C4-2B (cell line): ENCODE results near the gene BSN.

Experiments
- H3K27ac ChIP-seq: fragments of 450-650 bp; 2 replicates; pipeline ENCODE4 v1.5.1; 2017
- CTCF ChIP-seq: fragments of 450-650 bp; conservative IDR thresholded peaks from 2 replicates; pipeline ENCODE4 v1.5.1; 2017; ENCODE audit warnings: mild to moderate bottlenecking
- ZFX ChIP-seq: fragments of 450-650 bp; IDR thresholded peaks from 2 replicates; pipeline ENCODE4 v1.6.1; 2017

The BSN gene

GRCh38 chr3:49607105-49607591 lies 52.9 kb downstream of the BSN start:
- no peak for TF ChIP-seq CTCF
- no peak for TF ChIP-seq ZFX
- no peak overlapping the region for H3K27ac ChIP-seq

- TF ChIP-seq ZFX (no peak), CTCF (no peak; the same call in 1 of the 2 replicates)
- H3K27ac ChIP-seq, result no peak overlapping the region
These were observed 53.5 kb downstream of the BSN start for GRCh38 chr3:49607796-49608195.

GRCh38 chr3:49609314-49609713 lies 55.0 kb downstream of the BSN start:
- no peak overlapping the region for H3K27ac ChIP-seq
- no peak for TF ChIP-seq CTCF
- TF ChIP-seq ZFX, result no peak

DNA sequence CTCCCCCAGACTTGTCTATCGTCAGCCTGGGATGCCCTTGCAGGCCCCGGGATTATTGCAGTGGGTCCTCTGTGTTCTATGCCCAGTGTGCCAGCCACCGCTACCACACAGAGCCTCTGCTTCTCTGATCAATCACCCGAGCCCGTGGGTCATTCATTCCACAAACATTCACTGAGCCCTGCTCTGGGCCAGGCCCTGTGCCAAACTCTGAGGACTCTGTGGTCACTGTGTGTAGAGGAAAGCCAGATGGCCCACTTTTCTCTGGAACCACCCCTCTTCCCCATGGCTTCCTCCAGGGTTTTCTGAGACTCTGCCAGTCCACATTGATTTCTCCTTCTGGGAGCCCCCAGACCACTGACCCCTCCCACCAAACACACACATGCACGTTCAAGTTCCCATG lies 55.5 kb downstream of the BSN start:
- TF ChIP-seq CTCF (no peak), ZFX (no peak)
- no peak overlapping the region for H3K27ac ChIP-seq

GRCh38 chr3:49610666-49611280 lies 56.5 kb downstream of the BSN start:
- H3K27ac ChIP-seq, result no peak overlapping the region
- no peak for TF ChIP-seq ZFX
- no peak for TF ChIP-seq CTCF

- H3K27ac ChIP-seq, result no peak overlapping the region
- no peak for TF ChIP-seq CTCF
- no peak for TF ChIP-seq ZFX
These were observed 57.0 kb downstream of the BSN start for GRCh38 chr3:49611291-49611690.

DNA sequence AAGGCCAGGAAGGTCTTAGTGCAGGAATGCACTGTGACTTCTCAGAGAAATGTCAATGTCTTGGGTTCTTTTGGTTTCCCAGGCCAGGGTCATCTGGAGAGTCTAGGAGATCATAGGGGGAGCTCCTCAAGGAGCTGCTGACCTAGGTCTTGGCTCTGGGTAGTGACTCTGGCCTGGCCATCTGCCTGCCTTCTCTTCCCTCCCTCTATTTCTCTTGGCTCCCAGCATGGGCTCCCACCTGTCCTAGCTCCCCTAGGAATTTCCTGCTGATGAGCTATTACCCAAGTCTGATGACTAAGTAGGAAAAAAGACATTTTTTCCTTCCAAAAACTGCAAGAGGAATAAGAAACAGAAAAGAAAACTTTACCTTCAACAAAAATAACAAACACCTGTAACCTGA lies 57.4 kb downstream of the BSN start:
- no peak overlapping the region for H3K27ac ChIP-seq
- TF ChIP-seq CTCF, result no peak
- TF ChIP-seq ZFX, result no peak
